HG03460 (cell line): Measurements from ENCODE around the gene GAGE10.
"Not testable (repeated sequence)": the region's sequence is repeated elsewhere in the genome, so short reads cannot be mapped to it uniquely, and the experiment has no call there.

ENCODE experiments used
- ATAC-seq: cut with Tn5 transposase; IDR thresholded peaks from one replicate; pipeline ENCODE4 v1.9.1; 2021; ENCODE audit not compliant: unreplicated experiment

Gene GAGE10

GRCh38 chrX:49322266-49322665 is 18.8 kb downstream of the GAGE10 start:
- ATAC-seq: not testable (repeated sequence)

GRCh38 chrX:49323735-49324134 is 20.3 kb downstream of the GAGE10 start:
- ATAC-seq: not testable (repeated sequence)

GRCh38 chrX:49330421-49330820 is 27.0 kb downstream of the GAGE10 start:
- ATAC-seq: not testable (repeated sequence)

- not testable (repeated sequence) for ATAC-seq
These were observed 27.8 kb downstream of the GAGE10 start, which contains the start of gene GAGE13 for GRCh38 chrX:49331282-49331681. TSS of gene GAGE13 (plus strand) at chrX:49331582. CDS start at chrX:49332738, 1,156 bp downstream.

- ATAC-seq: not testable (repeated sequence)
These were observed 28.4 kb downstream of the GAGE10 start for GRCh38 chrX:49331841-49332240.

GRCh38 chrX:49341449-49341848 is 38.0 kb downstream of the GAGE10 start:
- ATAC-seq: not testable (repeated sequence)

- ATAC-seq: not testable (repeated sequence)
These were observed 41.2 kb downstream of the GAGE10 start for GRCh38 chrX:49344496-49345175.

- ATAC-seq: not testable (repeated sequence)
These were observed 42.0 kb downstream of the GAGE10 start for GRCh38 chrX:49345402-49345801.

GRCh38 chrX:49346150-49346549 is 42.7 kb downstream of the GAGE10 start:
- not testable (repeated sequence) for ATAC-seq
